Activated CD4-positive, alpha-beta T cell treated with anti-CD3 and anti-CD28 coated beads, Interleukin-2, amount 50 U/mL, for 1 hour (primary cell): ENCODE data around the gene CFAP300.

ENCODE experiments used
- DNase-seq: peaks from one replicate; pipeline ENCODE4 v3.0.0-alpha.2; 2020

The CFAP300 gene

DNA sequence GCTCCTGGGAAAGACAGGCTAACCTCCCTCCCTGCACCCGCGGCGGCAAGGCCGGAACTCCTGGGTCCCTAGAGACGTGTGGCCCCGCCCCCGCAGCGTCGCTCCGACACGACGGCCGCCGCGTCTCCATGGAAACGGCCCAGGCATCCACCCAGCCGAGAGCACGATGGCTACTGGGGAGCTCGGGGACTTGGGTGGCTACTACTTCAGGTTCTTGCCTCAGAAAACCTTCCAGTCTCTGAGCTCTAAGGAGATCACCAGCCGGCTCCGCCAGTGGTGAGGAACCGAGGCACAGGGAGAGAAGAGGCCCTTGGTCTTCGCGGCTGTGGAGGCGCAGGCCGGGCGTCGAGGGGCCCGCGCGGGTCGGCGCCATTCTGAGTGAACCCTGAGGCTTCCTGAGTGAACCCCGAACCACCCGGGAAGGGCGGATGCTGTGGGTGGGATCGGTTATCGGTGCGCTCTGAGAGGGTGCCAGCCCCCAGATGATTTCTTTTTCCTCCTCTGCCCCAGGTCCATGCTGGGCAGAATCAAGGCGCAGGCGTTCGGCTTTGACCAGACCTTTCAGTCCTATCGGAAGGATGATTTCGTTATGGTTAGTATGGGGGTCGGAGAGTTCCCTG lies at the start of gene CFAP300:
TSS of gene CFAP300 (plus strand) at position 133 of the 620 bp plus-strand sequence. CDS start at position 167, 34 bp downstream.
- DNase-seq = peak; percentile 20

DNA sequence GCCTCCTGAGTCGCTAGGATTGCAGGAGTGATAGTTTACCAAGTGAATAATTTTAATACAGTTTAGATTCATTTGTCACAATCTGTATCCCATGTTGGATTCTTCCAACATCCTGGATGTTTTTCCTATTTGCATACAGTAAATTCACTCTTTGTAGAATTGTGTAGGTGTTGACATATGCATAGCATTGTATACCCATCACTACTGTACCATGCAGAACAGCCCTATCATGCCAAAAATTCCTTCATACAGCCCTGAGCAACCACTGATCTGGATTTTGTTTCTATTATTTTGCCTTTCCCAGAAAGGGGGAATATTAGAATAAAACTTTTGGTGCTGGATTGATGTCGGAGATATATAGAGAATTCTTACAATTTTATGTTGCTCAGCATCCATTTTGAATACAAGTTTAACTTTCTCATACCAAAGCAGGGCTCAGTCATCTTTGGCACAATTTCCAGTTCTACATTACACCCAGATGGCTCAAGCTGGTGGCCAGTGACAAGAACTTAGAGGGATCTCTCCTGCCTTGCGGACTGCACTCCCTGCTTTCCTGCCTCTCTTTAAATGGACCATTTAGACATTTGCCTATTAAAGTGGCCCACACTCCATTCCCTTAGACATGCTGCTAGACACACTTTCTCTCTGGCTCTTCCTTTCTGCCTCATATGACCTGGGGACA lies 45.4 kb upstream of the CFAP300 start:
- DNase-seq = no peak

- DNase-seq = no peak
Observed at GRCh38 chr11:102004220-102004619, 43.0 kb upstream of the CFAP300 start.

- DNase-seq = no peak
Observed at GRCh38 chr11:102005306-102005705, 41.9 kb upstream of the CFAP300 start.

DNA sequence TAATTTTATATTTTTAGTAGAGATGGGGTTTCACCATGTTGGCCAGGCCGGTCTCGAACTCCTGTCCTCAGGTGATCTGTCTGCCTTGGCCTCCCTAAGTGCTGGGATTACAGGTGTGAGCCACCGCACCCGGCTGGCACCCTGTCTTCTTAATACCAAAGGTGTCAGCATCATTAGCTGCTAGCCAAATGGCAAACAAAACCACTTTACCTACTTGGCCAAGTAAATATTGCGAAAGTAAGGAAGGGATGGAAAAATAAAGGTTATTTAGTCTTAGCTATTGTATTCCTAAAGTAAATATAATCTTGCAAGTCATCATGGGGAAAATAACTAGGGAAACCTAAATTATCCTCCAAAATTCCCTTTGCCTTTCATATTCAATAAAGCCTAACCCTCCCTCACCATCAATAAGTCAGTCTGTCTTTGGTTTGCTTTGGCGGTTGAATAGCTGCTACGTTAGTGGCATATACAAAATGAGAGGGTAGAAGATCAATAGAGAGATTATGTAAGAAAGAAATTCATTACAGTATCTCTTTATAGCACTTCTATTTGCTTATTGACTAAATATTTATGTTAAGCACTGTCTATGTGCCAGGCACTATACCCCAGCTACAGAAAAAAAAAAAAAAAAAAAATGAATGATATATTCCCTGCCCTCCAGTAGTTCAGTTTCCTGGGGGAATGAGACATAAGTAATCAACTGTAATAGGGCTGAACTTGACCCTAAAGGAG lies 40.2 kb upstream of the CFAP300 start:
- DNase-seq = no peak

GRCh38 chr11:102007567-102008437 lies 39.4 kb upstream of the CFAP300 start:
- DNase-seq = no peak

DNA sequence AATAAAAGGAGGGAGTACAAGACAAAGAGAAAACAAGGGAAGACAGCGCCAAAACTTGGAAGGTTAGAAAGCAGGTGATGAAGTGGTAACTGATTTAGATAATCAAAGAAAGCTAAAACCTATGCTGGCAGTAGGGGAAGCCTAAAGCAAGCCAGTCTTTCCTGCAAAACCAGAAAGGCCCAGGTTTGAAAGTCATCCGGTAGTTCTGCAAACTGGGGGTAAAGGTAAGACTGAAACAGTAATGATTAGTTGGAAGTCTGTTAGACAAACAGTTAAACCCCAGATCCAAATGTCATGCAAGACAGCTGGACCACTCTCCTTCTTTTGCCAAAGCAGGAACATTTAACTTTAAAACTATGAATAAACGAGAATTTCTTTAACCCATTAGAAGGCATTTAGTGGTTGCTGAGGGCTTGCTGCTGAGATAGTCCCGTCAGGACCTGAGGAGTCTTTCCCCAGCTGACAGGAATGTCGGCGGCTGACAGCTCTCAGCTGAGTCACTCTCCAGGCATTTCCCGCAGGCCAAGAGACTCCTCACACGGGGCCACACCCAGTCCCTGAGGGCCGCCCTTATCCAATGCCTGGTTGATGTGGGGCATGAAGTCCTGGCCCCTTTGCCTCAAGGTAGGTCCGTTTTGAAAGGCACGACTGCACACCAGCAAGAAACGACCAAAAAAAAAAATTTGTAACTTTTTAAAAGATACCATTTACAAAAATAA lies 36.3 kb upstream of the CFAP300 start:
- no peak for DNase-seq

GRCh38 chr11:102012946-102013345 lies 34.3 kb upstream of the CFAP300 start:
- no peak for DNase-seq

DNA sequence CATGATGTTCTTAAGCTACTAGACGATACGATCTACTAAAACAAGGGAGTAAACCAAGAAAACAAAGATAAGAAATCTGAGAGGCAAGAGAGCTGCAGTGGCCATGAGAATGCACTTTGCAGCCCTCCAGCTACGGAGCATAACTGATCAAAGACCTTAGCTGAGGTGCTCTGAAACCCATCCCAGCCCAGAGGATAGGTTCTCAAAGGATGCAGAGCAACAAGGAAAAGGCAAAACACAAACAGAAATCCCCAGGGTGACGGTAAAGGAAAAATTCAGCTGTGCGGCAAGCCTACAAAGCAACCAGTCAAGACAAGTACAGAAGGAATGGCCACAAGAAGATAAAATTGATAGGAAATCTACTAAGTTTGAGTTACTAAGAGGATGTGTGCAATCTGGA lies 32.5 kb upstream of the CFAP300 start:
- DNase-seq = no peak

DNA sequence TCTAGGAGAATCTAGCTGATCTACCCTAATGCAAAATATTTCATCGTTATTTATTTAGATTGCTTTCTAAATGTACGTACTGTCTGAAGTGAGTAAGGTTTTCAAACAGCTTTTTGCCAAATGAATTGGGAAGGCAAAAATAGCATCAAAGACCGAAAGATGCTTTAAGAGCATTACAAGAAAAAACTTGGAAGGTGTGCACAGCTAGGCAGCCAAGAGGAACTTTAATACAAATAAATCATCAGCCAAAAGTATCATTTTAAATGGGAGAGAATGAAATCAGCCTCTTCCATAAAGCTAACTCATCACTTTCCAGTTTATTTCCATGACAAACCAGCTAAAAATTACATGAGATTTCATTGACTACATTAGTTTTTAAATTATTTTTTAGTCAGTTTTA lies 30.2 kb upstream of the CFAP300 start:
- DNase-seq = no peak

GRCh38 chr11:102026217-102026616 lies 21.0 kb upstream of the CFAP300 start:
- no peak for DNase-seq

DNA sequence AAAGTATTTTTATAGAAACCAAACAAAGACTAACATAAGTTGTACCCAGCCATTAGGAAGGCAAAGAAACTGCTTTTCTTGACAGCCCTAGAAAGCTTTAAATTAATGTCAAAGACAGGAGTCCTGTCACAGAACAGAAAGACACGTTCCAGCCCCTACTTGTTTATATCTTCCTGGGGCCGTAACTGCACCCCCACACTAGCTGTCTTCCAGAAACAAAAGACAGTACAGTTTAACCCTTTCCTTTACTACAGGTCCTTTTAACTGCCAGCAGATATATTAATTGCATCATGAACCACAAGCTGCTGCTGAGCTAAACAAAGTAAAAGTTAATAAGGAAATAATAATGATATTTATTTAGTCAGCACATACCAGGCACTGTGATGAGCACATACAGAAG lies 20.3 kb upstream of the CFAP300 start:
- no peak for DNase-seq

GRCh38 chr11:102036757-102037156 lies 10.5 kb upstream of the CFAP300 start:
- DNase-seq = no peak

- no peak for DNase-seq
Observed at GRCh38 chr11:102046841-102047240, 396 bp upstream of the CFAP300 start.

DNA sequence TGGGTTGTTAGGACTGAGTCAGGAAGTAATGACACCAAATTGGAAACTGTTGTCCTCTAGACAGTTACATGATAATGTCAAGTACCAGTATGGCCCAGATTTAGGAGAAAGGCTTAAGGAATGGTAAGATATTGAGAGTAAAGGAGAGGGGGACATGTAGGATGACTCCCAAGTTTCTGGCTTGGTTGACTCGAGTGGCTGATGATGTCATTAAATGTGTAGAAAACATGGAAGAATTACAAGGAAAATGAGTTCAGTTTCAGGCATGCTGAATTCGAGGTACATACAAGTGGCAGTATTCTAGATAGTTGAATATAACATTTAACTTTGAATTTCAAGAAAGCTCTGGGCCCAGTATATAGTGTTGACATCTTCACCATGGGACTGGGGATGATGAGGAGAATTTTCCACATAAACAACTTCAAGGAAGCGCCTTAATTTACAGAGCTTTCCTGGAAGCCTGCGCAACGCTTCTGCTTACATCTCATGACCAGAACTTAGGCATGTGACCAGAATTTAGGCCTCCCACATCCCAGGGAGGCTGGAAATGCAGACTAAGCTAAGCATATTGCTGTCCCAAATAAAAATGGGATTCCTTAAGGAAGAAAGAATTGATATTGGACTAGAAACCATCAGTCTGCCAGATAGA lies 3.8 kb downstream of the CFAP300 start:
- no peak for DNase-seq

DNA sequence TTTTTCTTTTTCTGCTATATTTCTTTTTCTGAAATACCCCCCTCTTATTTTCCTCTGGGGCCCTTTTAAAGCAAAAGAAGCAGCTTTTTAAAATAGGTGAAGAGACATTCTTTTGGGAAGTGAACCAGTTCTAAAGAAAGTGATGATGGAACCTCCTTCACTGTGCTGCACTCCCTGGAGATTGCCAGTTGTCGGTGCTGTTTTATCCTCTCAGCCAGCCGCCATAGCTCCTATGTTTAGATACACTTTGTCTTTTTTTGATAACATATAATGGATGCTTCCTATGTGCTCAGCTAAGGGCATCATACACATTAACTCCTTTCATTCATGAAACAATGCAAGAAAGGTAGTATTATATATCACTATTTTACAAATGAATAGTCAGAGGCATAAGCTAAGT lies 14.0 kb downstream of the CFAP300 start:
- no peak for DNase-seq

DNA sequence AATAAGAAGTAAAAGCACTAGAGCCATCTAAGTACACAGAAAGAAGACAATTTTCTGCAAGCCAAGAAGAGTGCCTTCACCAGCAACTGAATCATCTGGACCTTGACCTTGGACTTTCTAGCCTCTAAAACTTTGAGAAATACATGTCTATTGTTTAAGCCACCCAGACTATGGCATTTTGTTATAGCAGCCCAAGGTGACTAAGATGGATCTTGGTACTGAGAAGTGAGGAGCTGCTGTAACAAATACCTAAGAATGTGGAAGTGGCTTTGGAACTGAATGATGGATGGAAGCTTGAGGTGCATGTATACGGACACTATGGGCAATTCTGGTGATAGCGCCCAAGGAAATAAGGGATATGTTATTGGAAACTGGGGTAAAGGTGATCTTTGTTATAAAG lies 14.9 kb downstream of the CFAP300 start:
- no peak for DNase-seq

GRCh38 chr11:102064316-102064715 lies 17.1 kb downstream of the CFAP300 start:
- DNase-seq = no peak

- DNase-seq = no peak
Observed at GRCh38 chr11:102070766-102071165, 23.5 kb downstream of the CFAP300 start.

DNA sequence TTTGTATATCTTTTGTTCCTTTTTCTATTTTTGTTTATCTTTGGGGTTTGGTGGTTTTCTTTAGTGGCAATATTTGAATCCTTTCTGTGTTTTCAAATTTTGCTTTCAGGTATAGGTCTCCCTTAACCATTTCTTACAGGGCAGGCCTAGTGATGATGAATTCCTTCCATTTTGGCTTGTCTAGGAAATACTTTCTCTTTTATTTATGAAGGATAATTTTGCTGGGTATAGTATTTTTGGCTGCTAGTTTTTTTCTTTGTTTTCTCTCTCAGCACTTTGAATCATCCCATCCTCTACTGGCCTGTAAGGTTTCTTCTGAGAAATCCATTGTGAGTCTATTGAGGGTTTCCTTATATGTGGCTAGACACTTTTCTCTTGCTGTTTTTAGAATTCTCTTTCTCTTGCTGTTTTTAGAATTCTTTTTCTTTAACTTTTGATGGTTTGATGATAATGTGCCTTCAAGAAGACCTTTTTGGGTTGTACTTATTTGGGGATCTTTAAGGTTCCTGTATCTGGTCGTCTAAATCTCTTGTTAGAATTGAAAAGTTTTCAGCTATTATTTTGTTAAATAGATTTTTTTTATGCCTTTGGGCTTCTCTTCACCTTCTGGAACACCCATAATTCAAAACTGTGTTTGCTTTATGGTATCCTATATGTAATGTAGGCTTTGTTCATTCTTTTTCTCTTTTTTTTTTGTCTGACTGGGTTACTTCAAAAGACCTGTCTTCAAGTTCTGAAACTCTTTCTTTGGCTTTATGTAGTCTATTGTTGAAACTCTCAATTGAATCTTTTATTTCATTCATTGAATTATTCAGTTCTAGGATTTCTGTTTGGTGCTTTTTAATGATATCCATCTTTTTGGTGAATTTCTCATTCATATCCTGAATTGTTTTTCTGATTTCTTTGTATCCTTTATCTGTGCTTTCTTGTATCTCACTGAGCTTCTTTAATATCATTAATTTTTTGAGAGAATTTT lies 24.5 kb downstream of the CFAP300 start:
- no peak for DNase-seq

GRCh38 chr11:102073253-102073652 lies 26.0 kb downstream of the CFAP300 start:
- DNase-seq = no peak
